Activated naive CD8-positive, alpha-beta T cell treated with anti-CD3 and anti-CD28 coated beads, Interleukin-2, amount 50 U/mL, for 24 hours (primary cell): ENCODE data around the gene TEX261.

Experiments used
- ATAC-seq: fragments of 150-1000 bp; cut with Tn5 transposase; one replicate; pipeline ENCODE4 v1.10.0; 2021
- DNase-seq: peaks from one replicate; pipeline ENCODE4 v3.0.0; 2021
- H3K27ac Mint-ChIP-seq: one replicate; pipeline ENCODE4 v1.8.0; 2021; ENCODE audit warnings: mild to moderate bottlenecking, mixed read lengths
- H3K27me3 Mint-ChIP-seq: one replicate; pipeline ENCODE4 v1.8.0; 2021; ENCODE audit warnings: mixed read lengths
- H3K36me3 Mint-ChIP-seq: one replicate; pipeline ENCODE4 v1.8.0; 2021; ENCODE audit warnings: low read depth, mixed read lengths
- H3K4me1 Mint-ChIP-seq: one replicate; pipeline ENCODE4 v1.8.0; 2021; ENCODE audit warnings: mixed read lengths
- H3K4me3 Mint-ChIP-seq: one replicate; pipeline ENCODE4 v1.8.0; 2021; ENCODE audit warnings: mild to moderate bottlenecking, moderate library complexity, mixed read lengths
- H3K9me3 Mint-ChIP-seq: one replicate; pipeline ENCODE4 v1.8.0; 2021; ENCODE audit warnings: mixed read lengths

Gene TEX261

DNA sequence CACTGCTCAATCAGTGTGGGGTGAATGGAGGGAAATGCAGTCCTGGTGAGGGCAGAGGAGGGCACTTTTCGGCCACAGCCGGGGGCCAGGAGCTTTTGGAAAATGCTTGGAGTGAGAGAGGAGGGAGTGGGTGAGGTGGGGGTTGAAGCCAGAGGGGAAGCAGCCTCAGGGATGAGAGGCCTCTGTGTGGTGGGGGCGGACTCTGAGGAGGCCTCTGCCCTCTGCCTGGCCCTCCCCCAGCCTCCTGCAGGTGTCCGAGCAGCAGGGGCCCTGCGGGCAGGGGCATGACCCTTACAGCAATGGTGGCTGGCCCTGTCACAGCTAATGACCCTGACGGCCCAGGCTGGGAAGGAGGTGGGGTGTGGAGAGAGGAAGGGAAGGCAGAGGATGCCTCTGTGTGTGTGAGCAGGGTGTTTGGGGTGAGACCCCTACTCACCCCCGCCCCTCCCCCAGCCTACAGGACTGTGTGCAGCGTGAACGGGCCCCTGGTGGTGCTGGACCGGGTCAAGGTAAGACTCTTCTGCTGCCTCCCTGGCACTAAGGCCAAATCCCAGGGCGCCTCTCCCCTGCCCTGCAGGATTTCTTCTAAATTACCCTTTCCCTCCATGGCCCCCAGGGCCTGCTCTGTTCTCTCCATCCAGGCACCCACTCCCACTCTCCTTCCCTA lies 51.3 kb downstream of the TEX261 start:
- Mint-ChIP-seq H3K4me3 (no peak overlapping the region), H3K27ac (no peak overlapping the region), H3K27me3 (peaks cover 23% of the 10 kb centered on the region), H3K9me3 (no peaks in the 10 kb centered on the region), H3K4me1 (peaks cover 11% of the 10 kb centered on the region), H3K36me3 (no peaks in the 10 kb centered on the region)
- ATAC-seq (no peak), DNase-seq (no peak)

- peaks cover 20% of the 10 kb centered on the region for H3K27me3 Mint-ChIP-seq
- peaks cover 3% of the 10 kb centered on the region for H3K4me1 Mint-ChIP-seq
- no peak overlapping the region for H3K4me3 Mint-ChIP-seq
- ATAC-seq (no peak), DNase-seq (no peak)
- no peak overlapping the region for H3K27ac Mint-ChIP-seq
- no peaks in the 10 kb centered on the region for H3K36me3 Mint-ChIP-seq
- no peaks in the 10 kb centered on the region for H3K9me3 Mint-ChIP-seq
These were observed 52.1 kb downstream of the TEX261 start for GRCh38 chr2:70942396-70943204.

GRCh38 chr2:70941701-70942100 lies 53.0 kb downstream of the TEX261 start:
- no peaks in the 10 kb centered on the region for H3K36me3 Mint-ChIP-seq
- no peaks in the 10 kb centered on the region for H3K4me1 Mint-ChIP-seq
- no peak overlapping the region for H3K27ac Mint-ChIP-seq
- H3K9me3 Mint-ChIP-seq: no peaks in the 10 kb centered on the region
- no peak for DNase-seq
- no peak overlapping the region for H3K4me3 Mint-ChIP-seq
- peaks cover 16% of the 10 kb centered on the region for H3K27me3 Mint-ChIP-seq
- no peak for ATAC-seq

DNA sequence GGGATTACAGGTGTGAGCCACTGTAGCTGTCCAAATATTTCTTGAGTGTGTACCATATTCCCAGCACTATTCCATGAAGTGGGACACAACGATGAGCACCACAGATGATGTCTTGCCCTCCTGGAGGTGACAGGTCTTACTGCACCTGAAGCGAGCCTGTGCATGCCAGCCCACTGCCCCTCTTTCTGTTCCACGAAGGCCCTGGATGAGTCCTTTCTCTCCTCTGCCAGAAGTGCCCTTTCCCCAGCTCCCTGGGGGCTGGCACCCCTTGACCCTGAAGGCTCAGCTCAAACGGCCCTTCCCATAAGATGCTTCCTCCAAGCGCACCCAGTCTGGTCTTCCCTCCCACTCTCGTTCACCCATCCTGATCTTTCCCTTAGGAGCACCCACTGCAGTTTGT lies 53.5 kb downstream of the TEX261 start:
- peaks cover 15% of the 10 kb centered on the region for H3K27me3 Mint-ChIP-seq
- H3K9me3 Mint-ChIP-seq: no peaks in the 10 kb centered on the region
- H3K27ac Mint-ChIP-seq: no peak overlapping the region
- H3K4me3 Mint-ChIP-seq: no peak overlapping the region
- no peaks in the 10 kb centered on the region for H3K36me3 Mint-ChIP-seq
- ATAC-seq: no peak
- H3K4me1 Mint-ChIP-seq: no peaks in the 10 kb centered on the region
- no peak for DNase-seq

- peaks cover 11% of the 10 kb centered on the region for H3K27me3 Mint-ChIP-seq
- no peaks in the 10 kb centered on the region for H3K4me1 Mint-ChIP-seq
- no peaks in the 10 kb centered on the region for H3K36me3 Mint-ChIP-seq
- H3K9me3 Mint-ChIP-seq: no peaks in the 10 kb centered on the region
- H3K27ac Mint-ChIP-seq: no peak overlapping the region
- H3K4me3 Mint-ChIP-seq: no peak overlapping the region
- no peak for DNase-seq
- ATAC-seq: no peak
These were observed 54.7 kb downstream of the TEX261 start for GRCh38 chr2:70939839-70940580.

DNA sequence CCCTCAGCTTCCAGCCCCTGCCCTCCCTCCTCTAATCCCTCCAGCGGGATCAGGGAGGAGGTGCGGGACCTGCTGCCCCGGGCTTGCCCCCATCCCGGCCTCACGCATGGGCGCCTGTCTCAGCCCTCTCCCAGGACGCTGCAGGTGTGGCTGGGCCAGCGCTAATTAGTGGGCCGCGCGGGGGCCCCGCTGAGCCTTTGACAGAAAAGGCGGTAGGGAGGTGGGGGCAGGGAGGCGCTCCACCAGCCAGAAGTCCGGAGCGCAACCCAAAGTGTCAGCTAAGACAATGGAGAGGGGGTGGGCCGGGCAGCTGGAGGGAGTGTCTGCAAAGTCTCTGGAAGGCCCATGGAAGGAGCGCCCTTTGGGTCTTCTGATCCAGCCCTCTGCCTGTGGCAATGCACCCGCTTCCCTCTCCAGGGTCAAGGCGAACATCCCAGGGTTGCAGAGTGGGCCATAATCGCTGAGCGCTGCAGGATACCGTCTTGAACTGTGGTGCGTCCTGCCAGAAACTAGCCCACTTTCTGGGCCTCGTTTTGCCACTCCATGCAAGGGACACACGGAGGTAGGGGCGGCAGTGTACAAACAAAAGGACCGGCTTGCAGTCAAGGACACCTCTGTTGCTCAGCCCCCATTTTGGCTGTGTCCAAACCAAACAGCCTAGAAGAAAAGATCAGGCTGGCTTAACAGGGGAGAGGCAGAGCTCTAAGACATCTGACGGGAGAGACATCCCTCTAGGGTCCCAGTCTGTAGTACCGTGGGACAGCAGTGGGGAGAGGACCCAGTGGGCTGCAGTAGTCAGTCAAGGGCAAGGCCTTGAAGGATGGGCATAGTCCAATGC lies 55.5 kb downstream of the TEX261 start:
- ATAC-seq (no peak), DNase-seq (no peak)
- no peaks in the 10 kb centered on the region for H3K36me3 Mint-ChIP-seq
- H3K4me1 Mint-ChIP-seq: no peaks in the 10 kb centered on the region
- no peak overlapping the region for H3K27ac Mint-ChIP-seq
- peaks cover 11% of the 10 kb centered on the region for H3K27me3 Mint-ChIP-seq
- H3K9me3 Mint-ChIP-seq: no peaks in the 10 kb centered on the region
- no peak overlapping the region for H3K4me3 Mint-ChIP-seq

- H3K9me3 Mint-ChIP-seq: no peaks in the 10 kb centered on the region
- H3K4me3 Mint-ChIP-seq: no peak overlapping the region
- DNase-seq: no peak
- H3K36me3 Mint-ChIP-seq: no peaks in the 10 kb centered on the region
- peaks cover 11% of the 10 kb centered on the region for H3K27me3 Mint-ChIP-seq
- H3K4me1 Mint-ChIP-seq: no peaks in the 10 kb centered on the region
- no peak for ATAC-seq
- no peak overlapping the region for H3K27ac Mint-ChIP-seq
These were observed 56.1 kb downstream of the TEX261 start for GRCh38 chr2:70938586-70938950.

- no peak for DNase-seq
- ATAC-seq: no peak
- Mint-ChIP-seq H3K27me3 (peaks cover 11% of the 10 kb centered on the region), H3K27ac (no peak overlapping the region), H3K4me1 (no peaks in the 10 kb centered on the region), H3K9me3 (no peaks in the 10 kb centered on the region), H3K36me3 (no peaks in the 10 kb centered on the region), H3K4me3 (no peak overlapping the region)
These were observed 56.6 kb downstream of the TEX261 start for GRCh38 chr2:70937866-70938585.

DNA sequence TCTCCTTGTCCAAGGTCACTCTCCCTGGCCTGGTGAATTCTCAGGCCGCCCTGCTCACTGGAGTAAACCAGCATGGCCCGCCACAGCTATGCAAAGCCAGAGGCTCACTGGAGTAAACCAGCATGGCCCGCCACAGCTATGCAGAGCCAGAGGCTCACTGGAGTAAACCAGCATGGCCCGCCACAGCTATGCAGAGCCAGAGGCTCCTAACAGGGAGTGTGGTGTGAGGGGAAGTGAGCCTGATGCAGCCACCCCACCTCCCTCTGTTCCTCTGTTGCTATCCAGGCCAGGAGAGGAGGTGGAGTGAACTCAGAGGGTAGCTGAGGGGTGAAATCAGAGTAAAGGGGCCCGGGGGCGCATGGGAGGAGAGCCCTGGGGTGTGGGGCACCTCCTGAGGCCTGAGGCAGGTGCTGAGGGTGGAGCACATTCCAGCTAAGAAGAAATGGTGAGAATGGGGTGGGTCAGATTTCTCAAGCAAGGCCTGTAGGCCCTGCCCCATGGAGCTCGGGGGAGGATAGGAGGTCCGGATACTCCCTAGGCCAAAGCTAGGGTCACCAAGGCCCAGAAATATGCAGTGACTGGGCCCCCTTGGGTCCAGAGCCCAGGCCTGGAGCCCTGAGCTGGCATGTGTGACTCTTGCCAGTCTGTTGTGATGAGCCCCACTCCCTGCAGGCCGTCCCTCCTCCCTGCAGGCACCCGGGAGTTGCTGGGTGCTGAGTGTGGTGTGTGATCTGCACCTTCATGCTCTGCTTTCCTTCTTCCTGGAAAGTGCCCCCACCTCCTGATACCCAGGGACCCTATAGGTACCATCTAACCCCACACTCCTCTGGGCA lies 57.5 kb downstream of the TEX261 start:
- H3K4me3 Mint-ChIP-seq: no peak overlapping the region
- H3K36me3 Mint-ChIP-seq: no peaks in the 10 kb centered on the region
- H3K4me1 Mint-ChIP-seq: no peaks in the 10 kb centered on the region
- ATAC-seq: no peak
- H3K9me3 Mint-ChIP-seq: no peaks in the 10 kb centered on the region
- no peak overlapping the region for H3K27ac Mint-ChIP-seq
- H3K27me3 Mint-ChIP-seq: peaks cover 11% of the 10 kb centered on the region
- no peak for DNase-seq

- Mint-ChIP-seq H3K27ac (no peak overlapping the region), H3K4me3 (no peak overlapping the region), H3K27me3 (peaks cover 7% of the 10 kb centered on the region), H3K4me1 (no peaks in the 10 kb centered on the region), H3K36me3 (no peaks in the 10 kb centered on the region), H3K9me3 (no peaks in the 10 kb centered on the region)
- ATAC-seq (no peak), DNase-seq (no peak)
These were observed 58.3 kb downstream of the TEX261 start for GRCh38 chr2:70936165-70936978.
